Liver (tissue), 3 donors: Measurements from ENCODE around the gene PCDHGB5.

ENCODE experiments used
- CTCF ChIP-seq: fragments of 150-350 bp; IDR thresholded peaks from 2 replicates; pipeline ENCODE4 v1.5.1; 2017; ENCODE audit warnings: improper control_type of control experiment, low read depth, low read length; ENCODE audit not compliant: missing input control
- EGR1 ChIP-seq, 2 donors: IDR thresholded peaks; 2 replicates each; pipeline ENCODE4 v1.6.1; 2016 to 2018; ENCODE audit warnings: antibody characterized with exemption in 2 of 2, low read depth in 2 of 2
- GABPA ChIP-seq, 2 donors: IDR thresholded peaks in 1 of 2; conservative IDR thresholded peaks in 1 of 2; 2 replicates each; pipeline ENCODE4 v1.6.1; 2016; ENCODE audit warnings: antibody characterized with exemption in 2 of 2, mild to moderate bottlenecking in 1 of 2, moderate library complexity in 1 of 2
- HNF4A ChIP-seq, 2 donors: conservative IDR thresholded peaks; 2 replicates each; pipeline ENCODE4 v1.6.1; 2016; ENCODE audit warnings: antibody characterized with exemption in 2 of 2, mild to moderate bottlenecking in 2 of 2
- HNF4G ChIP-seq: IDR thresholded peaks from 2 replicates; pipeline ENCODE4 v1.6.1; 2016; ENCODE audit warnings: antibody characterized with exemption
- JUND ChIP-seq, 2 donors: IDR thresholded peaks; 2 replicates each; pipeline ENCODE4 v1.6.1; 2016; ENCODE audit warnings: antibody characterized with exemption in 2 of 2
- MAX ChIP-seq: IDR thresholded peaks from 2 replicates; pipeline ENCODE4 v1.6.1; 2016; ENCODE audit warnings: antibody characterized with exemption
- RAD21 ChIP-seq, 2 donors: IDR thresholded peaks; 2 replicates each; pipeline ENCODE4 v1.6.1; 2016; ENCODE audit warnings: antibody characterized with exemption in 2 of 2, mild to moderate bottlenecking in 2 of 2
- REST ChIP-seq: IDR thresholded peaks from 2 replicates; pipeline ENCODE4 v1.6.1; 2016; ENCODE audit warnings: antibody characterized with exemption, mild to moderate bottlenecking
- SP1 ChIP-seq: IDR thresholded peaks from 2 replicates; pipeline ENCODE4 v1.6.1; 2018; ENCODE audit warnings: antibody characterized with exemption, mild to moderate bottlenecking
- TAF1 ChIP-seq: conservative IDR thresholded peaks from 2 replicates; pipeline ENCODE4 v1.6.1; 2016; ENCODE audit warnings: antibody characterized with exemption, mild to moderate bottlenecking
- YY1 ChIP-seq: IDR thresholded peaks from 2 replicates; pipeline ENCODE4 v1.6.1; 2016; ENCODE audit warnings: antibody characterized with exemption, mild to moderate bottlenecking
- TF ChIP-seq, protein P1 (sequence below): IDR thresholded peaks from 2 replicates; pipeline ENCODE4 v1.6.1; 2016; ENCODE audit warnings: antibody characterized with exemption
- TF ChIP-seq, protein P2 (sequence below): IDR thresholded peaks from 2 replicates; pipeline ENCODE4 v1.6.1; 2016; ENCODE audit warnings: antibody characterized with exemption
- donor health status: healthy.
- donor health status: healthy.

DNA sequence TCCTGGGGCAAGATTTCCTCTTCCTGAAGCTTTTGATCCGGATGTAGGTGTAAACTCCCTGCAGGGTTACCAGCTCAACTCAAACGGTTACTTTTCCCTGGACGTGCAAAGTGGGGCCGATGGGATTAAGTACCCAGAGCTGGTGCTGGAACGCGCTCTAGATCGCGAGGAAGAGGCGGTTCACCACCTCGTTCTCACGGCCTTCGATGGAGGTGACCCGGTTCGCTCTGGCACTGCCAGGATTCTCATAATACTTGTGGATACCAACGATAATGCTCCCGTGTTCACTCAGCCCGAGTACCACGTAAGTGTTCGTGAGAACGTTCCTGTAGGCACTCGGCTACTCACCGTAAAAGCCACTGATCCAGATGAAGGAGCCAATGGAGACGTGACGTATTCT, 42.1 kb upstream of the PCDHGB5 start:
- TF ChIP-seq MAX (no peak), CTCF (no peak), REST (no peak), TAF1 (no peak), JUND (IDR thresholded peaks at IDR 0.05) (no peak), GABPA (IDR thresholded peaks at IDR 0.05 in 1 of 2, conservative IDR thresholded peaks at IDR 0.05 in 1 of 2) (no peak), YY1 (no peak), SP1 (no peak), HNF4A (conservative IDR thresholded peaks at IDR 0.05) (no peak), RAD21 (IDR thresholded peaks at IDR 0.05) (no peak), EGR1 (IDR thresholded peaks at IDR 0.05; ENCODE audit: low read depth in 2 of 2) (no peak), HNF4G (no peak)
- TF ChIP-seq, protein P1, sequence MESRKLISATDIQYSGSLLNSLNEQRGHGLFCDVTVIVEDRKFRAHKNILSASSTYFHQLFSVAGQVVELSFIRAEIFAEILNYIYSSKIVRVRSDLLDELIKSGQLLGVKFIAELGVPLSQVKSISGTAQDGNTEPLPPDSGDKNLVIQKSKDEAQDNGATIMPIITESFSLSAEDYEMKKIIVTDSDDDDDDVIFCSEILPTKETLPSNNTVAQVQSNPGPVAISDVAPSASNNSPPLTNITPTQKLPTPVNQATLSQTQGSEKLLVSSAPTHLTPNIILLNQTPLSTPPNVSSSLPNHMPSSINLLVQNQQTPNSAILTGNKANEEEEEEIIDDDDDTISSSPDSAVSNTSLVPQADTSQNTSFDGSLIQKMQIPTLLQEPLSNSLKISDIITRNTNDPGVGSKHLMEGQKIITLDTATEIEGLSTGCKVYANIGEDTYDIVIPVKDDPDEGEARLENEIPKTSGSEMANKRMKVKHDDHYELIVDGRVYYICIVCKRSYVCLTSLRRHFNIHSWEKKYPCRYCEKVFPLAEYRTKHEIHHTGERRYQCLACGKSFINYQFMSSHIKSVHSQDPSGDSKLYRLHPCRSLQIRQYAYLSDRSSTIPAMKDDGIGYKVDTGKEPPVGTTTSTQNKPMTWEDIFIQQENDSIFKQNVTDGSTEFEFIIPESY, result no peak
- TF ChIP-seq, protein P2, sequence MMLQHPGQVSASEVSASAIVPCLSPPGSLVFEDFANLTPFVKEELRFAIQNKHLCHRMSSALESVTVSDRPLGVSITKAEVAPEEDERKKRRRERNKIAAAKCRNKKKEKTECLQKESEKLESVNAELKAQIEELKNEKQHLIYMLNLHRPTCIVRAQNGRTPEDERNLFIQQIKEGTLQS, result no peak
